ENCODE results near the gene DHRS2. TPM values are rescaled to one million over a fixed set of nuclear protein-coding genes. Genes with fewer than 3 reads are reported as not detected.
A peak's percentile ranks its signal among the peaks of the same experiment; 100 is the strongest.

DHRS2 gene
- total RNA-seq, 2 experiments from 2014 or later = 10.4 to 11.6 TPM

DNA sequence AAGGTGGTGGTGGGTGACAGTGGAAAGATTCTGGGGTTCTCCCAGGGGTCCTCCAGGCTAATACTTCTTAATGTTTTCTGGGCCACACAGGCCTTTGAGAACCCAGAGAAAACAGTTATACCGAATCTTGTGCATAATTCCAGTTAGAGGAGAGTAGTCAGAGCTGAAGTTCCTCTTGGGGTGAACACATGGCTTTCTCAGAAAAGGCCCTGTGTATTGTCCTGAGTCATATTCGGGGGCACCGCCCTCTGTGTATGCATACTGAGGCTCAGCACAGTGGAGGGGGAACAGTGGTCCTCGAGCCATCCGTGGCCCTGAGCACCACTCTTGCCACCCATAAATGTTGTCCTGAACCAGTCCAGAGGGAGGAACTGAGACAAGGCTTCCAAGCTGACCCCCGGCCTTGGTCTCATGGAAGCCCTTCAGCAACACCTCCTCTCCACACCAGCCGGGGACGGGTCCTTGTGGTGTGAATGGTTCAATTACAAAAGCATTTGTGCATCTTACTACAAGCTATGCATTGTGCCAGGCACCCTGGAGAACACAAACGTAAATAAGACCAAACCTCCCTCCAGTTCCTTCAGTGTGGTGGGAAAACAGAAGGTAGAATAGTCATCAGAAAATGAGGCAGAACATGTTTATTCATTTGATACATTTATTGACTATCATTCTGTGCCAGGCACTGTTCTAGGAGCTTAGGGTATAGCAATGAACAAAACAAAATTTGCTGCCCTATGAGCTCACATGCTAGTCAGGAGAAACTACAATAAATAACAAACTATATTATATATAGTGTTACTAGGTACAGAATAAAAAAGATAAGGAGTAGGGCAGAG lies 9.9 kb downstream of the DHRS2 start:
- H3K4me3 Mint-ChIP-seq = no peak overlapping the region
- H3K4me1 Mint-ChIP-seq = no peaks in the 10 kb centered on the region
- H3K27ac Mint-ChIP-seq = no peak overlapping the region
- H3K9me3 Mint-ChIP-seq = no peaks in the 10 kb centered on the region
- H3K36me3 Mint-ChIP-seq = no peaks in the 10 kb centered on the region
- DNase-seq = no peak
- H3K27me3 Mint-ChIP-seq = no peaks in the 10 kb centered on the region

DNA sequence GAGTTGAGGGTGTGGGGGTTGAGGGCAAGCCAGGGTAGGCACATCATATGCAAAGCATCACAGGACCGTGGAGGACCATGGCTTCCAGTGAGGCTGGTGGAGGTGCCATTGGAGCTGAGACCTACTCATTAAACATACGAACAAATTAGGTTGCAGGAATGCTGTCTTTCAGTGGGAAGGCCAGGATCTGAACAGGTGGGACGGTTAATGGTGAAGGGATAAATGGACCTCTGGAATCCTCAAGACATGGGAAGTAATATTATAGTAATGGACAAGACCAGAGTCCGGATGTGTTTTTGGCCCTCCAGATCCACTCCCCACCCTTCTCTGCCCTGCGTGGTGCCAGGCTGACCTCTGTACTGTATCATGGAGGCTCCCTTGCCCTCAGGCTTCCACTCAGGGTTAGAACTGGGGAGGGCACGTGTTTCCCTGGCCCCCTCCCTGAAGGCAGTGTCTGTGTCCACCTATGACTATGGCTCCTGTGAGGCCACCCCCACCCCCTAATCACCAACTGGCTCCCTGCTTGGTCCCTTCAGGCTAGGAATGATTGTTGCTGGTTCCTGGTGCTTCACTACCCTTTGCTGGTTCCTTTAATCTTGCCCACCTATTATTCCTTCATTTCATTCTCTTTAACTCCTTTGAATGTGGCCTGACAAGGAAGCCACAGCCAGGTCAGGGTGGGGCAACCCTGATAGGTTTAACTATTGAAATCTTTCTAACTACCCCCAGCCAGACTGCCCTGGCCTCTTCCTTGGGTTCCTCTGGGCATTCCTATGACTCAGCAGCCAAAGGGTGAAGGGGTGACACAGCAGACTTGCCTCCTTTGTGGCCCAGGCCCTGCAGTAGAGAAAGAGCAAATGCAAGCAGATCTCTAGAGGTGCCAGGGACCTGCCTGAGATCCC lies 10.7 kb downstream of the DHRS2 start:
- Mint-ChIP-seq H3K4me1 (no peaks in the 10 kb centered on the region), H3K9me3 (no peaks in the 10 kb centered on the region), H3K4me3 (no peak overlapping the region), H3K27ac (no peak overlapping the region), H3K27me3 (no peaks in the 10 kb centered on the region), H3K36me3 (no peaks in the 10 kb centered on the region)
- no peak for DNase-seq

DNA sequence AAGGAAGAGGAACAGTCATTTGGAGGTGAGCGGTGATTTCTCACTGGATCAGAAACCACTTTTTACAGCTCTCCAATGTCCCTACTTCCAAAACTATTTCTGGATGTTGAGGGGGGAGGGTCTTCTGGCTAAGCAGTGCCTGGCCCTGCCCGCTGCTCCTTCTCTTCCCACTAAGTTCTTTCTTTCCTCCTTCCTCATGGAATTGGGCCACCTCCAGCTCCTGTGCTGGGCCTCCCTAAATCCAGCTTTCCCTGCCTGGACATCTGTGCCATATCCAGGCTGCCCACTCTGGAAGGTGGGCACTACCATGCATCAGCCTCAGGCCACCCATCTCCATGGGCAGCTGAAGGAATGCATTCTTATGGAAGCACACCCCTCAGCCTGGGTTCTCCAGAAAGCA lies 11.5 kb downstream of the DHRS2 start:
- no peak for DNase-seq
- H3K4me3 Mint-ChIP-seq = no peak overlapping the region
- no peaks in the 10 kb centered on the region for H3K36me3 Mint-ChIP-seq
- no peak overlapping the region for H3K27ac Mint-ChIP-seq
- H3K4me1 Mint-ChIP-seq = no peaks in the 10 kb centered on the region
- no peaks in the 10 kb centered on the region for H3K27me3 Mint-ChIP-seq
- no peaks in the 10 kb centered on the region for H3K9me3 Mint-ChIP-seq

DNA sequence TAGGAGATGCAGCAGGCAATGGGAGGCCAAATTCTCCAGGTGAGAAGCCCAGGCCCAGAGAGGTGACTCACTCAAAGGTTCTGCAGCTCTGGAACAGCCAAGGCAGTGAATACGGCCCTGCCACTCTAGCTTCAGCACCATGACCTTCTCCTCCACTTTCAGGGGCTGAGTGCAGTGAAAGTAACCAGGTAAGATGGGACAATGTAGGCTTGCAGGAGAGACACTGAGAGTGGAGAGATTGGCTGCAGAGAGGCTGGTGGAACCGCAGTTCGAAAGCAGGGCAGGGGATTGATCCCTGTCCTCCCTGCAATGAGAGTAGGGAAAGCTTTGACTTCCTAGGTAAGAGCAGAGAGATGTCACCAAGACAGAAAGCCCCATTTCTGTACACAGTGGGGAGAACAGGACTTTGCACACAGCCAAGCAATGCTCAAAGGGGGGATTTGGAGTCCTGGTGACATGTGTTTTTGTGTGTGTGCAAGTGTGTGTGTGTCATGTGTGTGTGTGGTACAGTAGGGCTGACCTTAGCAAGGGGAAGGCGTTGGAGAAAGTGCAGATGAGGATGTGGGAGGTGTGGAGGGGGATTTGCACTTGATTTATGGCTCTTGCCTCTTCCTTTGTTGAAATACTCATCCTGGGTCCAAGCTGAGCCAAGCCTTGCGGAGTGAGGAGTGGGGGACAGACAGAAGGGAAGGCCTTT lies 12.7 kb downstream of the DHRS2 start:
- Mint-ChIP-seq H3K4me3 (no peak overlapping the region), H3K36me3 (no peaks in the 10 kb centered on the region), H3K9me3 (no peaks in the 10 kb centered on the region), H3K27ac (no peak overlapping the region), H3K4me1 (no peaks in the 10 kb centered on the region), H3K27me3 (no peaks in the 10 kb centered on the region)
- DNase-seq = no peak

DNA sequence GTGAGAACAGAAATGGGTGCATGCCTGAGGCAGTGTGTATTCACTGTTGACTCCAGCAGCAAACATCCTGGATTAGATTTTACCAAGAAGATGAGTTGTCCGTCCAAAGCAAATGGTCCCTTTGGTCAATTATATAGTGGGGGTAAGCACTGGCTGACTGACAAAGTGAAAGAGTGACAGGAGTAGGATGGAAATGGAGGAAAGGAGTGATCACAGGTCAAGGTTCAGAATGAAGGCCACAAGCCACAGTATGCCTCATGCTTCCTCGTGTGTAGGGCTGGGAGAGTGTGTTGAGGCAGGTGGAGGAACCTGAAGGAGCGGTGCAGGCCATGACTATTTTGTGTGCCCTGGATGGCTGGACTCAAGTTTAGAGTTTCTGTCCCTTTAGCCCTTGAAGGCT lies 14.3 kb downstream of the DHRS2 start:
- no peaks in the 10 kb centered on the region for H3K27me3 Mint-ChIP-seq
- no peak overlapping the region for H3K4me3 Mint-ChIP-seq
- H3K4me1 Mint-ChIP-seq = no peaks in the 10 kb centered on the region
- no peaks in the 10 kb centered on the region for H3K9me3 Mint-ChIP-seq
- no peaks in the 10 kb centered on the region for H3K36me3 Mint-ChIP-seq
- H3K27ac Mint-ChIP-seq = no peak overlapping the region
- DNase-seq = no peak

DNA sequence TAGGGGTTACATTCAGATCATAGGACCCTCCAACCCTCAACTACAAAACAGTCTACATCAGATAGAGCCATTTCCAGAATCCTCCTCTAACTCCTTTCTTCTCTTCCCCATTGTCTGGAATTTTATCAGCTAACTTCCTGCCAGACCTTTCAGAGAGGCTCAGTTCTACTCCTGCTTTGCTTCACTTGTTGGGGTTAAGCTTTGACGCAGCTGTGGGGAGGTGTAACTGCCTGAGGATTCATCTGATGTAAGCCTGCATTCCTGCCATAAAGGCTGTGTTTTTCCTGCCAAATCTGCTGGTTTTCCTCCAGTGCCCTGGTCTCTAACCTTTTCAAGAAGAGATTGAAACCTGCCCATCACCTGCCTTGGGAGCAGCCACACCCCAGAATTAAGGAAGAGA lies 16.9 kb downstream of the DHRS2 start:
- no peaks in the 10 kb centered on the region for H3K27me3 Mint-ChIP-seq
- H3K4me3 Mint-ChIP-seq = no peak overlapping the region
- no peak for DNase-seq
- no peaks in the 10 kb centered on the region for H3K9me3 Mint-ChIP-seq
- no peaks in the 10 kb centered on the region for H3K4me1 Mint-ChIP-seq
- no peaks in the 10 kb centered on the region for H3K36me3 Mint-ChIP-seq
- H3K27ac Mint-ChIP-seq = no peak overlapping the region

DNA sequence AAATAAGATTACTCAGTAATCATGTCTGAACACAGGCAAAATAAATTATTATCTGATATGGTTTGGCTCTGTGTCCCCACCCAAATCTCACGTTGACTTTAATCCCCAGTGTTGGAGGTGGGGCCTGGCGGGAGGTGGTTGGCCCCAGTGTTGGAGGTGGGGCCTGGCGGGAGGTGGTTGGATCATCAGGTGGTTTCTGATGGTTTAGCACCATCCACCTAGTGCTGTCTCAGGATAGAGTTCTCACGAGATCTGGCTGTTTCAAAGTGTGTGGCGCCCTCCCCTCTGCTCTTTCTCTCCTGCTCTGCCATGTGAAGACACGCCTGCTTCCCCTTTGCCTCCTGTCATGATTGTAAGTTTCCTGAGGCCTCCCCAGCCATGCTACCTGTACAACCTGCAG lies 18.1 kb downstream of the DHRS2 start:
- no peaks in the 10 kb centered on the region for H3K27me3 Mint-ChIP-seq
- H3K4me1 Mint-ChIP-seq = no peaks in the 10 kb centered on the region
- no peak overlapping the region for H3K27ac Mint-ChIP-seq
- no peak overlapping the region for H3K4me3 Mint-ChIP-seq
- DNase-seq = no peak
- H3K9me3 Mint-ChIP-seq = no peaks in the 10 kb centered on the region
- H3K36me3 Mint-ChIP-seq = no peaks in the 10 kb centered on the region

DNA sequence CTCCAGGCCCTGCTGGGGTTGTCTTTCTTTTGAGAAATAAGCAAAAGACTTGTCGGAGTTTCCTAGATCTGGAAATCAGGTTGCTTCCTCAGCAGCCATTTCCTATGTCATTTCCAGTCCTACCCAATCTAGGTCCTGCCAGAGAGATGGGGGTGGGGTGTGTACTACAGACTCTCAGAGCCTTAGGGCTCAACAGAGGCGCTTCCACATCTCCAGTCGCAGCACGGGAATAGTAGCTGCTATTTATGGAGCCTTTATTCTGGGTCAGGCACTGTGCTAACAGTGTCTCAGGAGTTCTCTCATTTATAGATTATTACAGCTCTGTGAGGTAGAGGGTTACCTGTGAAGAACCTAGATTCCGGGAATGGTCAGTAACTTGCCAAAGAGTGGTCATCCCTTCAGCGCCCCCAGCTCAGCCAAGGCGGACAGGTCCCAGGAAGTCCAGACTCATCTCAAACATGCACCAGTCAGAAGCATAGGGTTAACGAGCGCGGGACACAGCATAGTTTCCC lies 21.9 kb downstream of the DHRS2 start:
- H3K36me3 Mint-ChIP-seq = no peaks in the 10 kb centered on the region
- no peak for DNase-seq
- no peaks in the 10 kb centered on the region for H3K27me3 Mint-ChIP-seq
- no peaks in the 10 kb centered on the region for H3K4me1 Mint-ChIP-seq
- H3K27ac Mint-ChIP-seq = no peak overlapping the region
- no peaks in the 10 kb centered on the region for H3K9me3 Mint-ChIP-seq
- no peak overlapping the region for H3K4me3 Mint-ChIP-seq

DNA sequence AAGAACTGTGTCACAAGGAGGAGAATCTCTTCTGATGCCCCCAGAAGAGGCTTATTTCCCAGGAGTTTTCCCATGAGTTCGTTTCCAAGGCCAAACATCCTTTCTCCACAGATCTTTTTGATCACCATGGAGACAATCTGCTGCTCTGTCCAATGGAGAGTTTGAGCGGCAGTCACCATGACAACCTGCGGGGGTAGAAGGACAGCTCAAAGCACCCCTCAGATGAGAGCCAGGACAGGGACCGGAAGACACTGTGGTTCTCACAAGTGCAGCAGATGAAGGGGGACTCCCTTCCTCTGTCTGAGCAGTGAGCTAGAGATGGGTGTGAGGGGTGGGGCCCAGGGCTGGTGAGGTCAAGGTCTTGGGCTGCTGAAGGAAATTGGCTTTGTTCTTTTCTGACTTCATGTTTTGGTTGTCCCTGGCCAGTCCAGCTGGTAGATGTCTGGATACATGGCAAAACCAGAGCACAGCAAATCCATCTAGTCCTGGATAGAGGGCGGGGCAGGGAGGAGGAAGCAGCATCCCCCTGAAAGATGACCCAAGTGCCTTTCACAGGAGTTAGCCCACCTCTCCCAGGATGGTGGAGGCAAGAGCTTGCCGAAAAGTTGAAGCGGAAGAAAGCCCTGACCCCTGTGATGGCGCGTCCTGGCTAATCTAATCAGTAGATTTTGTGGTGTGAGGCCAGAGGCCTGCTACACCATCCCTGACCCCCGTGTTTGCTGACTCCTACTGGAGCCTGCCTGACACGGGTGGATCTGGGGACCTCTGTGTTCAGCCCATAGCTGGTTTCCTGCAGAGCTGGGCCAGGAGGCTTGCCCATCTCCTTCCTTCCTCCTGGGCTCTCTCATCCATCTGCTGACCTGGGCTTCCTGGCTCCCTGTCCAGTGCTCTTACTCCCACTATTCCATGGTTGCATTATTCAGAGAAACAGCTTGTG lies 24.4 kb downstream of the DHRS2 start:
- H3K9me3 Mint-ChIP-seq = no peaks in the 10 kb centered on the region
- no peaks in the 10 kb centered on the region for H3K27me3 Mint-ChIP-seq
- H3K27ac Mint-ChIP-seq = no peak overlapping the region
- no peak overlapping the region for H3K4me3 Mint-ChIP-seq
- no peaks in the 10 kb centered on the region for H3K4me1 Mint-ChIP-seq
- H3K36me3 Mint-ChIP-seq = no peaks in the 10 kb centered on the region
- peak; percentile 8 for DNase-seq

DNA sequence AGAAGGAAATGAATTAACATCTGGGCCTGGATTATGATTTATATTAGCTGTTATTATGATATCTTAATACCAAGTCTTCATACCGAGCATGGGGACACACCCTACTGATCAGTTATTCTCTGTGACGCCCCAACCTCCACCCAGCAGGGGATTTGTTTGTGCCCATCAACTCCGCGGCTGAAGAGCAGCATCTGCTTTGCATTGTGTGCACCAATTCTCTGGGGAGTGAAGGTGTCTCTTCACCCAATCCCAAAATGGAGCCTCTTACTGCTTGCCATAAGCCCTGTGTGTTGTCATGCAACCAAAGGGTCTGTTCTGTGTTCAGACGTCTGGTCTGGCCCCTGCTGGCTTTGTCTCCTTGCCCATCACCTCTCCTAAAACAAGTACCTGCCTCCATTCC lies 25.4 kb downstream of the DHRS2 start:
- H3K9me3 Mint-ChIP-seq = no peaks in the 10 kb centered on the region
- H3K4me3 Mint-ChIP-seq = no peak overlapping the region
- no peaks in the 10 kb centered on the region for H3K4me1 Mint-ChIP-seq
- no peak overlapping the region for H3K27ac Mint-ChIP-seq
- no peaks in the 10 kb centered on the region for H3K27me3 Mint-ChIP-seq
- DNase-seq = no peak
- H3K36me3 Mint-ChIP-seq = no peaks in the 10 kb centered on the region

DNA sequence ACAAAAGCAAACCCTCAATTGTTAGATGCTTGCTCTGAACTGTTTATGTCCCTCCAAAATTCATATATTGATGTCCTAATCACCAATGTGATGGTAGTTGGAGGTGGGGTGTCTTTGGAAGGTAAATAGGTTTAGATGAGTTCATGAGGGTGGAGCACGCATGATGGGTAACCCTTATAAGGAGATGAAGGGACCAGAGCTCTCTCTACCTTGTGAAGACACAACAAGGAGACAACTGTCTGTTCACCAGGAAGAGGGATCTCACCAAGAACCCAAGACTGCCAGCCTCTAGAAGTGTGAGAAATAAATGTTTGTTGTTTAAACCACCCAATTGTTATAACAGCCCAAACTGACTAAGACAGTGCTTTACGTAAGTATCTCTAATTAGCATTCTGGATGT lies 27.0 kb downstream of the DHRS2 start:
- no peak overlapping the region for H3K27ac Mint-ChIP-seq
- H3K4me1 Mint-ChIP-seq = no peaks in the 10 kb centered on the region
- H3K4me3 Mint-ChIP-seq = no peak overlapping the region
- H3K27me3 Mint-ChIP-seq = no peaks in the 10 kb centered on the region
- no peak for DNase-seq
- H3K36me3 Mint-ChIP-seq = no peaks in the 10 kb centered on the region
- H3K9me3 Mint-ChIP-seq = no peaks in the 10 kb centered on the region

DNA sequence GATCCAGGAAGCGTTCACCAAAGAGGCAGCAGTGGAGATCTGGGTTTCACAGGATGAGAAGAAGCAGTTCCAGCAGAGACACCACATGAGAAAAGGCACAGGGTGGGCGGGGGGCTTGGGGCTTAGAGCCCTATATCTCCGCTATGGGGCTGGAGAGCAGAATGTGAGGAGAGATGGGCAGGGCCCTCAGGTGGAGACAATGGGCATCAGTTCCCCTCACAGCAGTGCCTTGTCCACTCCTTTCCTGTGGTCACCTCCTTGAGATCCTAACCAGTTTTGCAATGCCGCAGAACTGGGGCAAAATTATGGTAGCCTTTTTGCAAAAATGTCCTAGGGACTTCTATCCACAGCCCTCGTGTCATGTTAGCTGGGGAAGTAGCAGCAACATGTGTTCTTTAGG lies 27.5 kb downstream of the DHRS2 start:
- Mint-ChIP-seq H3K4me3 (no peak overlapping the region), H3K27me3 (no peaks in the 10 kb centered on the region), H3K4me1 (no peaks in the 10 kb centered on the region), H3K36me3 (no peaks in the 10 kb centered on the region), H3K9me3 (no peaks in the 10 kb centered on the region), H3K27ac (no peak overlapping the region)
- DNase-seq = no peak

DNA sequence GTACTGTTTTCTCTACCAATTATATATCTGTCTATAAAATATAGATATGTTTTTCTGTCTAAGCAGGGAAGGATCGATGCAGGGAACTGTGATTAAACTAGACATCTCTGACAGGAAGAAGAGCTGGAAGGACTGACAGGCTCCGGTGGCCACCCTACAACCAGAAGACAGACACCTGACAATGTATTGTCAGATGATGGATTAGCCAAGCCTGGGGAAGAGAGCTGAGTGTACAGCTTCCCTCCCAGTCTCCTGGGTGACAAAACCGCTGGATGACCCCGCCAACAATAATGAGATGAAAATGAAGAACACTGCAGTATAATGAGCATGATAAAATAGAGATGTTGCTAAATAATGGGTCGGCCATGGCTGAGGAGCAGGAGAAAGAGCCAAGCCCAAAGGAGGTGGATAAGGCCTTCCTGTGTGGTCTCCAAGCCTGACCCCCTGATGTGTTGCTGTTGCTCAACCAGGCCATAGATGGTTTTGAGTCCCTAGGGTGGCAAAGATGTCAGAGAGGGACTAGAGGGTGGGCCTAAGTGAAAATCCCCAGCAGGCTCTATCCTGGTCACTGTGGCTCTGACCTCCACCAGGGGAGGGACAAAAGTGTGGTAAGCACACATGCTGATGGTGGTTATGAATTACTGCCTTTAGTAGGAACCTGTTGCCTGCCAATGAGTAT lies 28.2 kb downstream of the DHRS2 start:
- Mint-ChIP-seq H3K4me3 (no peak overlapping the region), H3K27me3 (no peaks in the 10 kb centered on the region), H3K27ac (no peak overlapping the region), H3K36me3 (no peaks in the 10 kb centered on the region), H3K9me3 (no peaks in the 10 kb centered on the region), H3K4me1 (no peaks in the 10 kb centered on the region)
- DNase-seq = no peak
